HEK293 (cell line): ENCODE measurements around the gene NKD1.

Experiments
- AEBP2 ChIP-seq: fragments of 450-650 bp; formaldehyde crosslinking; IDR thresholded peaks from 2 replicates; pipeline ENCODE4 v1.5.1; 2016; ENCODE audit warnings: missing biosample characterization, missing genetic modification characterization, borderline replicate concordance
- CTCF ChIP-seq: fragments of 450-650 bp; formaldehyde crosslinking; IDR thresholded peaks from 2 replicates; pipeline ENCODE4 v1.5.1; 2016; ENCODE audit warnings: missing biosample characterization, missing genetic modification characterization
- KLF1 ChIP-seq: fragments of 450-650 bp; formaldehyde crosslinking; IDR thresholded peaks from 2 replicates; pipeline ENCODE4 v1.5.1; 2016; ENCODE audit warnings: missing biosample characterization, missing genetic modification characterization
- PATZ1 ChIP-seq: fragments of 450-650 bp; formaldehyde crosslinking; IDR thresholded peaks from 2 replicates; pipeline ENCODE4 v1.5.1; 2016; ENCODE audit warnings: missing biosample characterization, missing genetic modification characterization
- YY1 ChIP-seq: fragments of 450-650 bp; formaldehyde crosslinking; IDR thresholded peaks from 2 replicates; pipeline ENCODE4 v1.5.1; 2018; ENCODE audit warnings: missing biosample characterization, missing genetic modification characterization
- ZNF146 ChIP-seq: fragments of 450-650 bp; formaldehyde crosslinking; IDR thresholded peaks from 2 replicates; pipeline ENCODE4 v1.5.1; 2016; ENCODE audit warnings: missing biosample characterization, missing genetic modification characterization
- ZNF362 ChIP-seq: fragments of 450-650 bp; formaldehyde crosslinking; IDR thresholded peaks from 2 replicates; pipeline ENCODE4 v1.5.1; 2016; ENCODE audit warnings: missing biosample characterization, missing genetic modification characterization
- ZNF449 ChIP-seq: fragments of 450-650 bp; formaldehyde crosslinking; IDR thresholded peaks from 2 replicates; pipeline ENCODE4 v1.5.1; 2017; ENCODE audit warnings: missing biosample characterization, mild to moderate bottlenecking, missing genetic modification characterization, moderate library complexity
- ZNF792 ChIP-seq: fragments of 450-650 bp; formaldehyde crosslinking; IDR thresholded peaks from 2 replicates; pipeline ENCODE4 v1.5.1; 2016; ENCODE audit warnings: missing biosample characterization, missing genetic modification characterization
- ZXDB ChIP-seq: fragments of 450-650 bp; formaldehyde crosslinking; IDR thresholded peaks from 2 replicates; pipeline ENCODE4 v1.5.1; 2016; ENCODE audit warnings: missing biosample characterization, missing genetic modification characterization

- TF ChIP-seq ZNF449 (tag by site-specific recombination) (no peak), ZNF362 (no peak), YY1 (no peak), ZNF146 (tag by site-specific recombination) (no peak), KLF1 (tag by site-specific recombination) (no peak), AEBP2 (tag by site-specific recombination) (no peak), ZXDB (no peak), ZNF792 (tag by site-specific recombination) (no peak), PATZ1 (tag by site-specific recombination) (no peak), CTCF (no peak)
Observed at GRCh38 chr16:50548909-50549560, 839 bp downstream of the NKD1 start.
